HG03442 (cell line): ENCODE data around the gene RASGEF1C.
"Not testable (repeated sequence)": the region's sequence is repeated elsewhere in the genome, so short reads cannot be mapped to it uniquely, and the experiment has no call there.

Source experiments
- ATAC-seq: cut with Tn5 transposase; IDR thresholded peaks from one replicate; pipeline ENCODE4 v1.9.1; 2021; ENCODE audit warnings: mild to moderate bottlenecking, moderate library complexity; ENCODE audit not compliant: unreplicated experiment

Gene RASGEF1C

GRCh38 chr5:180103487-180104167 is 105.4 kb downstream of the RASGEF1C start:
- no peak for ATAC-seq

- ATAC-seq: no peak
Measured at GRCh38 chr5:180102636-180103035, 106.4 kb downstream of the RASGEF1C start.

- ATAC-seq: no peak
Measured at GRCh38 chr5:180101451-180102105, 107.4 kb downstream of the RASGEF1C start.

GRCh38 chr5:180100621-180101450 is 108.2 kb downstream of the RASGEF1C start:
- no peak for ATAC-seq

- ATAC-seq: no peak
Measured at GRCh38 chr5:180099733-180100611, 109.0 kb downstream of the RASGEF1C start.

DNA sequence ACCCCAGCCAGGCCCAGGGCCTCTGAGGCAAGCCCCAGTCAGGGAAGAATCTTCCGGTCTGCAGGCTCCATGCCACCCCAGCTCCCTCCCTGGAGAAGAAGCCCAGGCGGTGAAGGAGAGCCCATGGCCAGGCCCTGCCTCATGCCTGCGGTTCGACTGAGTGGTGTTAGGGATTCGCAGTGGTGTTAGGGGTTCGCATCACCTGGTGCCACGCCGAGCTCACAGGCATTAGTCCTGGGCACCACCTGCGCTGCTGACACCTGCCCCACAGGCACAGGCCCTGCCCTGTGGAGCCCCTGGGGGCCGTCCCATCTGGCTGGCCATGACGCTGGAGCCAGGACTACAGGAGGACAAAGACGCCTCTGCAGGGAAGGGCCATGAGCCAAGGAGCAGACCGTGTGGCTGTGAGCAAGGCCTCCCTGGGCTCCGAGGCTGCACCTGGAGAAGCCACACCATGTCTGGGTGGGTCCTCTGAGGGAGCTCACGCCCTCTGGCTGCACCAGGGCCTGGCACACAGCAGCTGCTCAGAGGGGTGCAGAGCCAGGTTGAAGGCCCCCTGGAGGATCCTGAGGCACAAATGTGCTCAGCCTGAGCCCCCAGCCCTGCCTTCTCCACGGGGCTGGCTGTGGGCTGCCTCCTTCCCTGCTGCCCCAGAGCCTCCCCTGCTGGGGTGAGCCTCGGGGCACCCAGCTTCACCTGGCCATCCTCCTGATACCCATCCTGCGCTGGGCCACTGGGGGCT is 109.8 kb downstream of the RASGEF1C start:
- ATAC-seq: no peak

DNA sequence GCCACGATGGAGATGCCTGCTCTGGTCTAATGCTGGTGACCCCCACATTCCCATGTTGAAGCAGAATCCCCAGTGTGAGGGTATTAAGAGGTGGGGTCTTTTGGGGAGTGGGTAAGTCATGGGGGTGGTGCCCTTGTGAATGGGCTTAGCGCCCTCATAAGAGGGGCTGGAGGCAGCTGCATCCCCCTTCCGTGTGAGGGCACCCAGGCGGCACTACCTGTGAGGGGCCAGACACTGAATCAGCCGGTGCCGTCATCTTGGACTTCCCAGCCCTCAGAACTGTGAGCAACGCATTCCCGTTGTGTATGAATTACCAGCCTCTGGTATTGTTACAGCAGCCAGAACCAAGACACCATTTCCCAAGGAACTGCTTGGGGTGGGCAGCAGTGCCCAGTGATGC is 110.5 kb downstream of the RASGEF1C start:
- ATAC-seq: no peak

DNA sequence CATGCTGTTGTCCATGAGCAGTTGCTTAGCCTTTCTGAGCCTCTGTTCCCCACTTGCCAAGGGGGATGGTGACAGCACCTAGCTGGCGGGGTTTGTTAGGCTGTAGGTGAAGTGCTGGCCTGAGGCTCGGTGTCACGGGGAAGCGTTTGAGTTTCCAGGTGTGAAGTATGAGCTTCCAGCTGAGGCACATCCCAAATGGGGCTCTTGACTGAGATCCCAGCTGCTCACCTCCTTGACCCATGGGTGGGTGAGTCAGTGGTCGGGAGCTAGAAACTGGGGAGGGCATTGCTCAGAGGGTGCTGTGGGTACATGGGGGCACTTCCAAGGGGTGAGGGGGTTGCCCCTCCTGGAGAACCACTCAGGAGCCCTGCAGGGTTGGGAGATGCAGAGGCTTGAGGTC is 111.1 kb downstream of the RASGEF1C start:
- no peak for ATAC-seq

- no peak for ATAC-seq
Measured at GRCh38 chr5:180097163-180097894, 111.7 kb downstream of the RASGEF1C start.

GRCh38 chr5:180096616-180097015 is 112.4 kb downstream of the RASGEF1C start:
- ATAC-seq: no peak

- ATAC-seq: no peak
Measured at GRCh38 chr5:180095545-180095944, 113.5 kb downstream of the RASGEF1C start.

- no peak for ATAC-seq
Measured at GRCh38 chr5:180093651-180094382, 115.2 kb downstream of the RASGEF1C start.

GRCh38 chr5:180093241-180093640 is 115.8 kb downstream of the RASGEF1C start:
- no peak for ATAC-seq

GRCh38 chr5:180090769-180091546 is 118.1 kb downstream of the RASGEF1C start:
- ATAC-seq: no peak

DNA sequence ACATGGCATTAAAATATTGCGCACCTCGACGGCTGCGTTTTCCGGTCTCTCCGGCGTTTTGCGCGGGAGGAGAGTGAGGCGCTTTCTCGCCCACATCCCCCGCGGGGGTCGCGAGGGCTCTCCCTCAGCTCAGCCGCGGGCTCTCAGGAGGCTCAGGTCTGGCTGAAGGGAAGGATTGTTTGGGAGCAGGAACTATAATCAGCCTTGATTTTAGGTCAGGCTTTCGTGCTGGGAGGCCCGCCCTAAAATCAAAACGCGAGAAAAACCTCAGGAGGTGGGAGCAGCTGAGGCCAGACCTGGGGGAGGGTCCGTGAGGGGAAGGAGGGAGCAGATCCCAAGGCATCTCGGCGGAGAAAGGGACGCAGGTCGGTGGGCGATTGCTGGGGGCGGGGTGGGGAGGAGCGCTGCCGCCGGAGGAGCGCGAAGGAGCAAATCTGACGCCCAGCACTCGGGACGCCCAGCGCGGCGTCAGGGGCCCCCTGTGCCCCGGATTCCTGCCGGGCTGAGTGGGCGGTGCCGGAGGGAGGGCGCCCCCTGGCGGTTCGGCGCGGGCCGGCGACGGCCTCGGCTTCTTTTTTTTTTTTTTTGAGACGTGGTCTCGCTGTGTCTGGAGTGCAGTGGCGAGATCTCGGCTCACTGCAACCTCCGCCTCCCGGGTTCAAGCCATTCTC is 118.8 kb downstream of the RASGEF1C start:
- no peak for ATAC-seq

DNA sequence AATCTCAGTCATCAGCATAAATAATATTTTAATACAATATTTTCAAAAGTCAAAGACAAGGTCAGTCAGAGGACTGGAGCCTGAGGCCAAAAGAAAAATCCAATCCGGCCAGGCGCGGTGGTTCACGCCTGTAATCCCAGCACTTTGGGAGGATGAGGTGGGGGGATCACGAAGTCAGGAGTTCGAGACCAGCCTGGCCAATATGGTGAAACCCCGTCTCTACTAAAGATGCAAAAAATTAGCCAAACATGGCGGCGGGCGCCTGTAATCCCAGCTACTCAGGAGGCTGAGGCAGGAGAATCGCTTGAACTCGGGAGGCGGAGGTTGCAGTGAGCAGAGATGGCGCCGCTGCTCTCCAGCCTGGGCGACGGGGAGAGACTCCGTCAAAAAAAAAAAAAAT is 119.4 kb downstream of the RASGEF1C start:
- ATAC-seq: not testable (repeated sequence)

- ATAC-seq: no peak
Measured at GRCh38 chr5:180088561-180088960, 120.5 kb downstream of the RASGEF1C start.
